ENCODE measurements around the gene NEK10.

DNA sequence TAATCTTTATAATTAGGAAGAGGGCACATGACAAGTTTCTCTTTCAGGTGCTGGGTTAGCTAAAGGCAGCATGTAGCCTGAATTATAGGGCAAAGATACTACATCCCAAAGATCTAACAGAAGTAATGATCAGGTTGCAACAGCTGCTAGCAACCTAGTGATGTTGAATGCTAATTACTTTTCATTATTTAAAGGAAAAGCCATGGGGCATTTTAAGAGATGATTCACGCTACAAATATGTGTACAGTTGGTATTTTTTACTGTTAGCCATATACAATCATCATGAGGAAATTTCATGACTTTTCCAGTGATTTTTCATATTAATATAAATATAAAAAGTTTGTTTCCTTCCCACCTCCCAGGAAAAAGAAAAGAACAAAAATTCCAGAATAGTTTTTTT is 43.0 kb downstream of the NEK10 start:
- TF ChIP-seq POLR2AphosphoS5 (IDR thresholded peaks at IDR 0.05; ENCODE audit: borderline replicate concordance, low read depth, low read length) (no peak), EZH2 (IDR thresholded peaks at IDR 0.05) (no peak), FOXP2 (optimal IDR thresholded peaks at IDR 0.05; ENCODE audit: control extremely low read depth, extremely low read length, insufficient read depth) (no peak)

Data from SK-N-MC (cell line).